ENCODE measurements around the gene TIE1. TPM values are rescaled to one million over a fixed set of nuclear protein-coding genes. Genes with fewer than 3 reads are reported as not detected.

The TIE1 gene
- polyA plus RNA-seq, 4 donors = 44.9 to 64.8 (median 53.8) TPM

DNA sequence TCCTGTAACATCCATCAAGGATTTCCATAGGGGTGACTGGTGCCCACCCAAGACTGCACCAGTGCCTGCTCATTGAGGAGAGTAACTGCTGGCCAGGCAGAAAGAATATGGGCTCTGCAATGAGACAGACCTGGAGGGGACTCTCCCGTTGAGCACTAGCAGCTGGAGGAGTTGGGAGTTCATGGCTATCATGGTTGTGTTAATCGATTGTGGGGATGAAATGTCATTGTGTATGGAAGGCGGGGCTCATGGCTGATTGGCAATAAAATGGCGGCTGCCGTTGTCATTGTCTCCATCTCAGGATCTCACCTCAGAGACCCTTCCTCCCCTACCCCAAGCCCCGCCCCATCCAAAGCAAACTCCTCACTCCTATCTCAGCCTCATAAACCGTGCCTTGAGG is 27.1 kb upstream of the TIE1 start:
- no peak for DNase-seq (ENCODE audit: low read depth in 4 of 4, low spot score in 2 of 4)

DNA sequence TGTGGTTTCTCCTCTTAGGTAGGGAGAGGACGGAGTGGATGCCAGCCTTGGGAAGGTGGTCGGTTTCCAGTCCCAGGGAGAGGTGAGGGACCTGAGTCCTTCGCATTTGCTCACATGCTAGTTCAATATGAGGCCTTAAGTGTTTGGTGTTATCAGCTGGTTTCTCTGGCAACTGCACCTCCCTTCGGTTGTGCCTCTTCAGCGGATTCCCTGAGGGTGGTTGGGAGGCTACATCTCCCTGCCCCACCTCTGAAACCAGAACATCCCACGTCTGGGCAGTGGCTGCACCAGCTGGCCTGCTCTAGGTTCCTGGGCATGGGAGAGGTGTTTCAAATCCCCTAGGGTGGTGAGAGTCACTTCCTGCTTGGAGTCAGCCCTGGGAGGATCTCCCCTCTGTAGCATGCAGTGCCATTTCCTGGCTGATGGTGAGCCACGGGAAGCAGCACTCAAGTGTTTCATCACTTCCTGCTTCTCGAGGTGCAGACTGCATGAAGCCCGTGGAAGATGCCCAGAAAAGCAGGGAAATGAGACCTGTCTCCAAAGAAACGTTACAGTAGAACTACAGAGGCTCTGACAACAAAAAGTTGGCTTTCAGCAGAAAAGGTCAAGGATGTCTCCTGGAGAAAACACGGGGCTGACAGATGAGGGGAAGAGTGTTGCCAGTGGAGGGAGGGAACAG is 26.5 kb upstream of the TIE1 start:
- no peak for DNase-seq (ENCODE audit: low read depth in 4 of 4, low spot score in 2 of 4)

- DNase-seq (ENCODE audit: low read depth in 4 of 4, low spot score in 2 of 4) = no peak
Measured at GRCh38 chr1:43274804-43275180, 26.0 kb upstream of the TIE1 start.

DNA sequence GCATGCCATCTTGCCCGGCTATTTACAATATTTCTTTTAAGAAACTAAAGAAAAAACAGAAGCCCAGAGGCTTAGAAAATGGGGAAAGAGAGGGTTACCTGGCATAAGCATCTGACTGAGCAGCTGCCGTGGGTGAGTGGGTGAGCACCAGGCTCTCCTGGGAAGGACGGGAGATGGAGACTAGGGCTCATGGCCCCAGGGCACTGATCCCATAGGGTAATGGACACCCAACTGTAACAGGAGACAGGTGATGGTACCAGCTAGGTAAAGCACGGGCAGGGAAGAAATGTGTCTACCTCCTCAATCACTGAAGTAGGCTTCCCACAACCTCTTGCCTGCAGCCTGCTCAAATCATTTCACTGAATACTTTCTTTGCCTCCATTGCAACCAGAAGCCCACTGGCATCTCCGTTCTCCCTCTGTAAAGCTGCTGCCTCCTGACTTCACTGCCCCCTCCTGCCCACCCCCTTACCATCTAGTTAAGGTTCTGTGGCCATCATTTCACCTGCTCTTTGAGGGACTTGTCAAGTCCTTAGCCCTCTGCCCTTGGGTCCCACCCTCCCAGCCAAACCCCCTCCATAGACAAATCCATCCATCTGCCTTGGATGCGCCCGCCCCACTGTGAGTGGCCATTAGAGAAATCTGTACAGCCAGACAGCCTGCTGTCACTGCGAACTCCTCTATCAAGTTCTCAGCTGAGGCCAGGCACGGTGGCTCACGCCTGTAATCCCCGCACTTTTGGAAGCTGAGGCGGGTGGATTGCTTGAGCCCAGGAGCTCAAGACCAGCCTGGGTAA is 24.8 kb upstream of the TIE1 start:
- DNase-seq (ENCODE audit: low read depth in 4 of 4, low spot score in 2 of 4) = no peak

DNA sequence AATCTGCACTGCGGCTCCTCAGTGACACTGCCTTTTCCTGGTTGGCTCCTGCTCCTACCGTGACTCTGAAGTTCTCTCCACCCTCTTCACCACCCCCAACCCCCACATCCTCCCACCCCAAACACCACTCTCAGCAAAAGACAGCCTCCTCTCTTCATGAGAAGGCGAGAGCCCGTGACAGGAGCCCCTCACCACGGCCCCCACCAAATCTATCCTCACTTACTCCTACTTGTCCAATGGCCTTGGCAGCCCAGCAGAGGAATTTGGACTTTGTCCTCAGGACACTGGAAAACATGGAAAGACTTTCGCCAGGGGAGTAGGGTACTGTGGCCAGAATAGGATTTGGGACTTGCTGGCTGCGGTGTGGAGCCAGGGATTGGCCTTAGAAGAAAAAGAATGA is 24.1 kb upstream of the TIE1 start:
- no peak for DNase-seq (ENCODE audit: low read depth in 4 of 4, low spot score in 2 of 4)

DNA sequence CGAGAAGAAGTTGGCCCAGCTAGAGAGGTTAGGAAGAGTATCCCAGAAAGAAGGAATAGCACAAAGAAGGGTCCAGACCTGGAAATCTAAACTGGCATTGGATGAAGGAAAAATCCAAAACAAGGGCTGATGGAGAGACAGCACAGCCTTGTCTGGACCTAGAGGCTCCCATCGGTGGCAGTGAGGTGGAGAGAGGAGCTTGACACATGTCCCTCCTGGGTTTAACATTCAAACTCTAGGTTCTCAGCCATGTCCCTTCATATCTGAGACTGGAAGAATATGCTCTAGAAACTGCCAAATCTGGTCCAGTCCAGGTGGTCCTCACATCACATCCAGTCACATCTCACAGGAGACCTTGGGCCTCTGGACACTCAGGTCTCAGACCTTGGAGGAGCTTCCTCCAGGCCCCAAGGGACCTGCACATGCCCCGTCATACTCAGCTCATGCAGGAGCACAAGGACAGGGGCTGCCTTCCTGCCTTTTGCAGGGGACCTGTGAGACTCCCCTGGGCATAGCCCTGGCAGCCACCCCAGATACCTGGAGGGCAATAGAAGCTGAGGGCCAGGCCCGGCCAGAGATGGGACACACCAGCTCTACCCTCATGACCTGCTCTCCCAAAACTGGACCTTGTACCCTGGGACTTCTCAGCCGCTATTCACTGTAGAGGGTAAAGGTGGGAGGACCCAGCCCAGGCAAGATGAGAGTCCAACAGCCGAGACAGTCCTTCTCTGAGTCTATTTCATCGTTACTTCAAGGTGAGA is 23.5 kb upstream of the TIE1 start:
- DNase-seq (ENCODE audit: low read depth in 4 of 4, low spot score in 2 of 4) = no peak

- DNase-seq (ENCODE audit: low read depth in 4 of 4, low spot score in 2 of 4) = no peak
Measured at GRCh38 chr1:43279161-43279560, 21.6 kb upstream of the TIE1 start.

- no peak for DNase-seq (ENCODE audit: low read depth in 4 of 4, low spot score in 2 of 4)
Measured at GRCh38 chr1:43279666-43280065, 21.1 kb upstream of the TIE1 start.

GRCh38 chr1:43280692-43281091 is 20.1 kb upstream of the TIE1 start:
- no peak for DNase-seq (ENCODE audit: low read depth in 4 of 4, low spot score in 2 of 4)

GRCh38 chr1:43282220-43283195 is 18.3 kb upstream of the TIE1 start:
- DNase-seq (ENCODE audit: low read depth in 4 of 4, low spot score in 2 of 4) = no peak

GRCh38 chr1:43284065-43284464 is 16.7 kb upstream of the TIE1 start:
- DNase-seq (ENCODE audit: low read depth in 4 of 4, low spot score in 2 of 4) = no peak

DNA sequence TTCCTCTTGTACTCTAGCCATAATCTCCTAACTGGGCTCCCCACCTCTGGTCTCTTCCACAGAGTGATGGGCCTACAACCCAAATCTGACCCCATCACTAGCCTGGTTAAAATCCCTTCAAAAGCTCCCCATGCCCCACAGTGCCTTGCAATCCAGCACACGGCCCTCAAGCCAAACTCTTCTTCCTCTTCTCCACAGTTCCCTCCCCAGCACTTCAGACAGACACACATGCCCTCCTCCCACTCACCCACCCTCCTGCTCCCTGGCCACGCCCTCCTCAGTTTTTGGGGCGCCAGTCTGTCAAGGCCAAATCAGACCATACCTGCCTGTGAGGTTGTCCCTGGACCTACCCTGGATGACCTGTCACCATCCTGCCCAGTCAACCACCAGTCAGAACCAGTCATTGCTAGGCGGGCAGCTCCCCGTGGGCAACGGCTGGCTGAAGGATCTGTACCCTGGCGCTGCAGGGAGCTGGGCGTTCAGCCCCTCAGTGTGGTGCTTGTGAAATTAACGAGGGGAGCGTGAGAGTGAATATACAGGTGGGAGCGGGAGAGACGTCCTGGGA is 16.2 kb upstream of the TIE1 start:
- no peak for DNase-seq (ENCODE audit: low read depth in 4 of 4, low spot score in 2 of 4)

- peak in 1 of 4 donors; percentile 50 for DNase-seq (ENCODE audit: low read depth in 4 of 4, low spot score in 2 of 4)
Measured at GRCh38 chr1:43285269-43285990, 15.4 kb upstream of the TIE1 start, which contains the start of gene C1orf210. C1orf210 (minus strand) TSS chr1:43285581; CDS start chr1:43283270, 2,311 bp downstream.

GRCh38 chr1:43286115-43286514 is 14.7 kb upstream of the TIE1 start:
- no peak for DNase-seq (ENCODE audit: low read depth in 4 of 4, low spot score in 2 of 4)

DNA sequence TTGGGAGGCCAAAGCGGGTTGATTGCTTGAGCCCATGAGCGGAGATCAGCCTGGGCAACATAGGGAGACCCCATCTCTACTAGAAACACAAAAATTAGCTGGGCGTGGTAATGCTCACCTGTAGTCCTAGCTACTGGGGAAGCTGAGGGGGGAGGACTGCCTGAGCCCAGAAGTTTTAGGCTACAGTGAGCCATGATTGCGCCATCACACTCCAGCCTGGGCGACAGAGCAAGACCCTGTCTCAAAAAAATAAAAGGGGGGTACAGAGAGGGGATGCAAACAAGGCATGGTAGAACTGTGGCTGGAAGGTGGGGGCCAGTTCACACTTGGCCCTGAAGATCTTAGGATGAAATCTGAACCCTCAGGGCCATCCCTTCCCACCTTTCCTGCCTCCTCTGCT is 14.2 kb upstream of the TIE1 start:
- no peak for DNase-seq (ENCODE audit: low read depth in 4 of 4, low spot score in 2 of 4)

DNA sequence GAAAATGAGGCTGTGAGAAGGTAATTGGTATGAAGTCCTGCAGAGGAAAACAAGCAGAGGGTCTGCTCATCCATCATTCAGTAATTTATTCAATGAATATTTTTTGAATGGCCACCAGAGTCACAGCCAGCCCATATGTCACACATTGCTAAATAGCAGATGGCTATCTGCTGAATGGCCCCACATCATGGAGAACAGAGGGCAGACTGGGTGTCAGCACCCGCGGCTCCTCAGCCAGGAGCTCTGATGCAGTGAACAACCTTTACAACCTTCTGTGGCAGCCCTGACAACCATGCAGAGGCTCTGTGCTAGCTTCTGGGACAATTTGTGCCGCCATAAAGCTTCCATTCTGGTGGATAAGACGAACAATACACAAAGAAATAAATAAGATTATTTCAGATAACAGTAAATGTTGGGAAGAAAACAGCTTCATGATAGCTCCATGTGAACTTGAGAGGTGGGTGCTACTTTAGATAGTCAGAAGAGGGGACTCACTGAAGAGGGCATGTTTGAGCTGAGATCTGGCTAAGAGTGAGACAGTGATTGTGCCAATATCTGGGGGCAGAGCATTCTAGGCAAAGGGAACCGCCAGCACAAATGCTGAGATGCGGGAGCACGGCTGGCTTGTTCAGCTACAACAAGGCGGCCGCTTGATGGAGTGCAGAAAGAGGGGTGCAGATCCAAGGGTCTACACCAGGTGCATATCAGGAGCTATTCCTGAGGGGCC is 12.6 kb upstream of the TIE1 start:
- no peak for DNase-seq (ENCODE audit: low read depth in 4 of 4, low spot score in 2 of 4)

- no peak for DNase-seq (ENCODE audit: low read depth in 4 of 4, low spot score in 2 of 4)
Measured at GRCh38 chr1:43288785-43289706, 11.7 kb upstream of the TIE1 start.

DNA sequence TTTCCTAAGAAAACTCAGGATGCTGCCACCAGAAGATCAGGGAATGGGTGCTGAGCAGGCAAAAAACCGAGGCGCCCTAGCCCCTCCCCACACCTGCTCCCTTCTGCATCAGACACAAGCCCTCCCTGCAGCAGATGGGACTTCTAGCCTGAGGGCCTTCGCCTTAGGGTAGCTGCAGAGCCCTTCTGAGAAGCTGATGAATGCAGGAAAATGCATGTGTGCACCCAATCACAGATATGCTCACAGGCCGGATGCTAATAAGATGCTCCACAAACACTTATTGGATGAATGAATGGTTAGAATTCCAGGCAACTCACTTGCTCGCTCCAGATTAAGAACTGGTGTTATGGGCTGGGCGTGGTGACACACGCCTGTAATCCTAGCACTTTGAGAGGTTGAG is 8.6 kb upstream of the TIE1 start:
- no peak for DNase-seq (ENCODE audit: low read depth in 4 of 4, low spot score in 2 of 4)
